Fibroblast of lung (primary cell): Measurements from ENCODE around the gene IQCF2. TPM values are rescaled to one million over a fixed set of nuclear protein-coding genes. Genes with fewer than 3 reads are reported as not detected.

Experiments used
- DNase-seq, 2 donors: peaks; one replicate each; pipeline versions ENCODE4 v3.0.0 to v3.0.0-alpha.2; 2010; ENCODE audit warnings: low read depth in 2 of 2
- H2AFZ ChIP-seq: 2 replicates; pipeline ENCODE4 v1.5.1; 2012; ENCODE audit warnings: low read length, control low read depth, inconsistent platforms
- H3K27ac ChIP-seq: 2 replicates; pipeline ENCODE4 v1.5.1; 2011; ENCODE audit warnings: low read length, control low read depth; ENCODE audit not compliant: insufficient read depth
- H3K27me3 ChIP-seq: 2 replicates; pipeline ENCODE4 v1.5.1; 2011; ENCODE audit warnings: mild to moderate bottlenecking, low read length; ENCODE audit not compliant: control insufficient read depth, insufficient read depth
- H3K36me3 ChIP-seq: 2 replicates; pipeline ENCODE4 v1.5.1; 2011; ENCODE audit warnings: low read length; ENCODE audit not compliant: control insufficient read depth, insufficient read depth
- H3K4me1 ChIP-seq: 2 replicates; pipeline ENCODE4 v1.5.1; 2011; ENCODE audit warnings: low read length; ENCODE audit not compliant: control insufficient read depth, insufficient read depth; ENCODE audit errors: extremely low read depth
- H3K4me2 ChIP-seq: 2 replicates; pipeline ENCODE4 v1.5.1; 2011; ENCODE audit warnings: low read length, control low read depth; ENCODE audit not compliant: insufficient read depth; ENCODE audit errors: extremely low read depth
- H3K4me3 ChIP-seq, 4 experiments: fragments of 200-600 bp in 1 of 4; sonication (generic) in 1 of 4; replicated peaks in 1 of 4; 2 replicates each; pipeline ENCODE4 v1.5.1; 2011 to 2016; ENCODE audit warnings: low read length in 4 of 4, low read depth in 3 of 4, mild to moderate bottlenecking in 3 of 4, control low read depth in 2 of 4, inconsistent platforms in 1 of 4, mixed read lengths in 1 of 4; ENCODE audit not compliant: insufficient read depth in 1 of 4; ENCODE audit errors: control extremely low read depth in 1 of 4
- H3K79me2 ChIP-seq: 2 replicates; pipeline ENCODE4 v1.5.1; 2012; ENCODE audit warnings: mild to moderate bottlenecking, low read length, inconsistent platforms; ENCODE audit not compliant: control insufficient read depth, insufficient read depth
- H3K9ac ChIP-seq: 2 replicates; pipeline ENCODE4 v1.5.1; 2011; ENCODE audit warnings: mild to moderate bottlenecking, low read length, control low read depth; ENCODE audit not compliant: insufficient read depth
- H3K9me3 ChIP-seq: 2 replicates; pipeline ENCODE4 v1.5.1; 2012; ENCODE audit warnings: low read depth, low read length; ENCODE audit not compliant: control insufficient read depth, insufficient read depth
- H4K20me1 ChIP-seq: 2 replicates; pipeline ENCODE4 v1.5.1; 2011; ENCODE audit warnings: low read length; ENCODE audit not compliant: control insufficient read depth, insufficient read depth; ENCODE audit errors: extremely low read depth
- CTCF ChIP-seq, 2 donors: IDR thresholded peaks in 1 of 2; conservative IDR thresholded peaks in 1 of 2; 1 replicate in 1 of 2; 2 replicates in 1 of 2; pipeline ENCODE4 v1.5.1; 2011 to 2012; ENCODE audit warnings: low read length in 2 of 2, control low read depth in 1 of 2, inconsistent platforms in 1 of 2, low read depth in 1 of 2, mild to moderate bottlenecking in 1 of 2
- EZH2 ChIP-seq: IDR thresholded peaks from 2 replicates; pipeline ENCODE4 v1.5.1; 2012; ENCODE audit warnings: low read length, control low read depth, mild to moderate bottlenecking; ENCODE audit errors: missing control alignments
- polyA plus RNA-seq, 2 donors: library from polyadenylated mRNA; depleted of rRNA in 1 of 2; stranded (reverse) in 1 of 2; unstranded in 1 of 2; fragments of >200 nt; gene quantifications; 2 replicates each; pipeline ENCODE4 v1.2.1, GENCODE V29; 2011 to 2012; ENCODE audit warnings: missing spikeins in 1 of 2
- total RNA-seq: library from RNA; depleted of rRNA; stranded (reverse); fragments of >200 nt; gene quantifications from 2 replicates; pipeline ENCODE4 v1.2.1, GENCODE V29; 2014

Gene IQCF2
- total and polyA plus RNA-seq, 2 donors (not counting 1 experiment from before 2014, with no cell fraction given), result not detected

GRCh38 chr3:51819151-51819550 is 42.3 kb upstream of the IQCF2 start:
- Histone ChIP-seq H3K9ac (no peak overlapping the region), H3K9me3 (no peaks in the 10 kb centered on the region), H3K79me2 (no peaks in the 10 kb centered on the region), H3K4me2 (no peak overlapping the region), H3K4me1 (no peaks in the 10 kb centered on the region), H3K27me3 (no peaks in the 10 kb centered on the region), H3K4me3 (no peak overlapping the region), H4K20me1 (no peaks in the 10 kb centered on the region), H2AFZ (no peak overlapping the region), H3K27ac (no peak overlapping the region), H3K36me3 (no peaks in the 10 kb centered on the region)
- TF ChIP-seq EZH2, result no peak
- no peak for TF ChIP-seq CTCF (conservative IDR thresholded peaks at IDR 0.05 in 1 of 2, IDR thresholded peaks at IDR 0.05 in 1 of 2; ENCODE audit: low read depth in 1 of 2, low read length in 2 of 2)
- DNase-seq, result no peak

- H3K27ac ChIP-seq, result no peak overlapping the region
- H3K9ac ChIP-seq, result no peak overlapping the region
- H2AFZ ChIP-seq, result no peak overlapping the region
- H4K20me1 ChIP-seq, result no peaks in the 10 kb centered on the region
- H3K79me2 ChIP-seq, result no peaks in the 10 kb centered on the region
- no peaks in the 10 kb centered on the region for H3K9me3 ChIP-seq
- H3K27me3 ChIP-seq, result no peaks in the 10 kb centered on the region
- H3K4me1 ChIP-seq, result no peaks in the 10 kb centered on the region
- TF ChIP-seq EZH2 (no peak), CTCF (conservative IDR thresholded peaks at IDR 0.05 in 1 of 2, IDR thresholded peaks at IDR 0.05 in 1 of 2; ENCODE audit: low read depth in 1 of 2, low read length in 2 of 2) (no peak)
- H3K4me2 ChIP-seq, result no peak overlapping the region
- H3K4me3 ChIP-seq, result no peak overlapping the region
- no peaks in the 10 kb centered on the region for H3K36me3 ChIP-seq
- no peak for DNase-seq
These were observed 41.6 kb upstream of the IQCF2 start for GRCh38 chr3:51819709-51820406.

DNA sequence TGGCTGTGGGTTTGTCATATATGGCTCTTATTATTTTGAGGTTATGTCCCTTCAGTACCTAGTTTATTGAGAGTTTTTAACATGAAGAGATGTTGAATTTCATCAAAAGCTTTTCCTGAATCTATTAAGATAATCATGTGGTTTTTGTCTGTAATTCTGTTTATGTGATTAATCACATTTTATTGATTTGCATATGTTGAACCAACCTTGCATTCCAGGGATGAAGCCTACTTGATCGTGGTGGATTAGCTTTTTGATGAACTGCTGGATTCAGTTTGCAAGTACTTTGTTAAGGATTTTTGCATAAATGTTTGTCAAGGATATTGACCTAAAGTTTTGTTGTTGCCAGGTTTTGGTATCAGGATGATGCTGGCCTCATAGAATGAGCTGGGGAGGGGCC is 33.1 kb upstream of the IQCF2 start:
- TF ChIP-seq CTCF (conservative IDR thresholded peaks at IDR 0.05 in 1 of 2, IDR thresholded peaks at IDR 0.05 in 1 of 2; ENCODE audit: low read depth in 1 of 2, low read length in 2 of 2) (no peak), EZH2 (no peak)
- no peaks in the 10 kb centered on the region for H3K9me3 ChIP-seq
- no peak overlapping the region for H3K4me2 ChIP-seq
- no peak overlapping the region for H3K4me3 ChIP-seq
- no peaks in the 10 kb centered on the region for H3K36me3 ChIP-seq
- H3K79me2 ChIP-seq, result no peaks in the 10 kb centered on the region
- no peak overlapping the region for H3K27ac ChIP-seq
- no peaks in the 10 kb centered on the region for H3K27me3 ChIP-seq
- no peak overlapping the region for H2AFZ ChIP-seq
- no peak for DNase-seq
- no peak overlapping the region for H3K9ac ChIP-seq
- no peaks in the 10 kb centered on the region for H4K20me1 ChIP-seq
- no peaks in the 10 kb centered on the region for H3K4me1 ChIP-seq
